ENCODE results near the gene CELF2.
A peak's percentile ranks its signal among the peaks of the same experiment; 100 is the strongest.

CELF2 gene

GRCh38 chr10:11353006-11353896 lies 335.6 kb downstream of the CELF2 start:
- no peak overlapping the region for H3K27ac ChIP-seq
- TF ChIP-seq, protein P1, sequence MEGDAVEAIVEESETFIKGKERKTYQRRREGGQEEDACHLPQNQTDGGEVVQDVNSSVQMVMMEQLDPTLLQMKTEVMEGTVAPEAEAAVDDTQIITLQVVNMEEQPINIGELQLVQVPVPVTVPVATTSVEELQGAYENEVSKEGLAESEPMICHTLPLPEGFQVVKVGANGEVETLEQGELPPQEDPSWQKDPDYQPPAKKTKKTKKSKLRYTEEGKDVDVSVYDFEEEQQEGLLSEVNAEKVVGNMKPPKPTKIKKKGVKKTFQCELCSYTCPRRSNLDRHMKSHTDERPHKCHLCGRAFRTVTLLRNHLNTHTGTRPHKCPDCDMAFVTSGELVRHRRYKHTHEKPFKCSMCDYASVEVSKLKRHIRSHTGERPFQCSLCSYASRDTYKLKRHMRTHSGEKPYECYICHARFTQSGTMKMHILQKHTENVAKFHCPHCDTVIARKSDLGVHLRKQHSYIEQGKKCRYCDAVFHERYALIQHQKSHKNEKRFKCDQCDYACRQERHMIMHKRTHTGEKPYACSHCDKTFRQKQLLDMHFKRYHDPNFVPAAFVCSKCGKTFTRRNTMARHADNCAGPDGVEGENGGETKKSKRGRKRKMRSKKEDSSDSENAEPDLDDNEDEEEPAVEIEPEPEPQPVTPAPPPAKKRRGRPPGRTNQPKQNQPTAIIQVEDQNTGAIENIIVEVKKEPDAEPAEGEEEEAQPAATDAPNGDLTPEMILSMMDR (conservative IDR thresholded peaks at IDR 0.05): no peak
- TF ChIP-seq ZFX (IDR thresholded peaks at IDR 0.05): no peak

GRCh38 chr10:11354823-11355222 lies 337.2 kb downstream of the CELF2 start:
- TF ChIP-seq, protein P1 (conservative IDR thresholded peaks at IDR 0.05): no peak
- no peak for TF ChIP-seq ZFX (IDR thresholded peaks at IDR 0.05)
- H3K27ac ChIP-seq: no peak overlapping the region

DNA sequence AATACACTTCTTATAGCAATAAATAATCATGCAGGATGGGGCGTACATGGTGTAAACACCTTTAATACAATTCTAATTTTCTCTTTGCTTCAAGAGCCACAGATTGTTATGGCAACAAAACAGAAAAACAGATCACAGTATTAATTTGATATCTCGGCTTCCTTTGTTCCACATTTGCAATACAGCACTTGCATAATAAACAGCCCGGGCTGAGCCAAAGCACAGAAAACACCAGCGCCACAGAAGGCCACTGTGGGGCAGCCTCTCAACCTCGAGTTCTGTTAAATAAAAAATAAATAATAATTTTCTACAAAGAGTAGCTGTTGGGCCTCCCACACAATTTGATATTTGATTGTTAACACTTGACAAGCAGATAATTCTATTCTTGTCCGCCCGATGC lies 337.9 kb downstream of the CELF2 start:
- H3K27ac ChIP-seq: no peak overlapping the region
- no peak for TF ChIP-seq ZFX (IDR thresholded peaks at IDR 0.05)
- TF ChIP-seq, protein P1 (conservative IDR thresholded peaks at IDR 0.05): peak; percentile 8; the same call in 1 of the 2 replicates

DNA sequence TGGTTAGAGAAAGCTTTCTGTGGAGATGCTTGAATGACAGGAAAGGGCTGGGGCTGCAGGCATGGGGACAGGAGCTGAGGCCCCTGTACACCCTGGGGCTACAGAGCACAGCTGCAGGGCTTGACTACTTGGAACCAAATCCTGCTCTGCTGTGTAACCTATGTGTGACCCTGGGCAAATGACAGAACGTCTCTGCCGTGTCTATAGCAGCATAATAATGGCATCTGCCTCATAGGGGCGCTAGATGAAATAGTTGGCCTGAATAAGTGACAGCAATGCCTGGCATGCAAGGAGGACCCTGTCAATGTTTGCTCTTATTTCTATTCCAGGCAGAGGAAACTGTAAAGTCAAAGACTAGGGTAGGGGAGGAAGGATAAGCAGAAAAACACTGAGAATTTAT lies 339.8 kb downstream of the CELF2 start:
- H3K27ac ChIP-seq: no peak overlapping the region
- TF ChIP-seq ZFX (IDR thresholded peaks at IDR 0.05): no peak
- TF ChIP-seq, protein P1 (conservative IDR thresholded peaks at IDR 0.05): no peak

GRCh38 chr10:11358011-11358410 lies 340.3 kb downstream of the CELF2 start:
- TF ChIP-seq, protein P1 (conservative IDR thresholded peaks at IDR 0.05): no peak
- no peak for TF ChIP-seq ZFX (IDR thresholded peaks at IDR 0.05)

DNA sequence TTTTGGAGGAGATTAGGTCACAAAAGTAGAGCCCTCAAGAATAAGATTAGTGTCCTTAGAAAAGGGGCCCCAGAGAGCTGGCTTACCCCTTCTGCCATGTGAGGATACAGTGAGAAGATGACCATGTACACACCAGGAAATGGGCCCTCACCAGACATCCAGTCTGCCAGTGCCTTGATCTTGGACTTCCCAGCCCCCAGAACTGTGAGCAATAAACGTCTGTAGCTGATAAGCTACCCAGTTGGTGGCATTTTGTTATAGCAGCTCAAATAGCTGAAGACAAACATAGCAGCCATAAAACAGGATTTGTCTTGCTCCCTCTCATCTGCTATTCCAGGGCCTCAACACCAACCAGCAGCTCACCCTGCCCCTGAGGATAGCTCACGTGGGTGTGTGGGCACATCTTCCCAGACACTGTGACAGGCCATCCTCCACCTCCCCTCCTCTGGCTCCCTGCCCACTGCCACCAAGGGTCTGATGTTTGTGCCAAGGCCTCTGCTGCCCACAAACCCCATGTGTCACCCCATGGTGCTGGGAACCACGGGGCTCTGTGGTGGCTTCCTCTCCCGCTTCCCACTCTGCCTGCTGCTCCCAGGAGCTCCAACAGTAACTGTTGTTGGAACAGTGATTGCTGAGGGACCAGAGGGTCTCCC lies 341.4 kb downstream of the CELF2 start:
- TF ChIP-seq, protein P1 (conservative IDR thresholded peaks at IDR 0.05): no peak
- TF ChIP-seq ZFX (IDR thresholded peaks at IDR 0.05): no peak
- no peak overlapping the region for H3K27ac ChIP-seq

More at GRCh38 chr10:11358011-11358410, 340.3 kb downstream of the CELF2 start:
- no peak overlapping the region for H3K27ac ChIP-seq

GRCh38 chr10:11359869-11360268 lies 342.2 kb downstream of the CELF2 start:
- TF ChIP-seq ZFX (IDR thresholded peaks at IDR 0.05): no peak
- TF ChIP-seq, protein P1 (conservative IDR thresholded peaks at IDR 0.05): no peak
- no peak overlapping the region for H3K27ac ChIP-seq
